HG02938 (cell line): ENCODE data around the gene NODAL.

Experiments
- ATAC-seq: cut with Tn5 transposase; IDR thresholded peaks from one replicate; pipeline ENCODE4 v1.9.1; 2021; ENCODE audit warnings: mild to moderate bottlenecking, moderate library complexity; ENCODE audit not compliant: unreplicated experiment

Gene NODAL

GRCh38 chr10:70465278-70465677 is 23.8 kb upstream of the NODAL start:
- no peak for ATAC-seq

GRCh38 chr10:70462349-70462984 is 21.0 kb upstream of the NODAL start:
- ATAC-seq = no peak

- ATAC-seq = no peak
These were observed 20.2 kb upstream of the NODAL start for GRCh38 chr10:70461397-70462348.

- no peak for ATAC-seq
These were observed 18.5 kb upstream of the NODAL start for GRCh38 chr10:70459774-70460490.

GRCh38 chr10:70459061-70459773 is 17.7 kb upstream of the NODAL start:
- no peak for ATAC-seq

GRCh38 chr10:70458329-70459060 is 17.0 kb upstream of the NODAL start:
- no peak for ATAC-seq

GRCh38 chr10:70457759-70458305 is 16.4 kb upstream of the NODAL start:
- no peak for ATAC-seq

GRCh38 chr10:70456164-70456563 is 14.7 kb upstream of the NODAL start:
- no peak for ATAC-seq

DNA sequence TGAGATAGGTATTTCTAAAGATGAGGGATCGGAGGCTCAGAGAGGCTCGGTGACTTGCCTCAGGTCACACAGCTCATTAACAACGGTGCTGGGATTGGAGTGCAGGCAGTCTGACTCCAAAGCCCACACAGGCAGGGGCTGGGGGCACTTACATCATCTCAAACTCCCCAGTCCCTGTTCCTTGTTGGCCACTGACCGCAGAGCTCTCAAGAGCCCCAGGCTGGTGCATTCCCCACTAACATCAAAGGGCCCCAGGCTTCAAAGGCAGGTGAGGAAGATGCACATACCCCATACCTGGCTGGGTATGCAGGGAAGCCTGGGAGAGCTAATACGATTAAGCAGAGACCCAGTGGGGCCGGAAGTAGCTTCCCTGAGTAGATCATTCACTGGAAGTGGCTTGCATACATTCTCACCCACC is 13.7 kb upstream of the NODAL start:
- ATAC-seq = no peak

DNA sequence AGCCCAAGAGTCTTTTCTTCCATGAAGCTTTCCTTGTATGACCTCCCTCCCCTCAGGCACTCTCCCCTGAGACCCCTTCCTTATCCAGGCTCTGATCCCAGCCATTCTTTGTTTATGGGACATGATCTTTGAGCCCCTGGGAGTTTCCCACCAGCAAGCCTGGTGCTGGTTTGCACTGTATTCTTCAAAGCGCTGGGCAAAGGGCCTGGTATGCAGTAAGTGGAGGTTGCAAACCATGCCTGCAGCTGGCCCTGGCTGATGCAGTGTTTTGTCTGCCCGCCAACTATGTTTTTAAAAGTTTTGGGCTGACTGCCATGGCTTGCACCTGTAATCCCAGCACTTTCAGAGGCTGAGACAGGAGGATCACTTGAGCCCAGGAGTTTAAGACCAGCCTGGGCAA is 6.8 kb upstream of the NODAL start:
- ATAC-seq = no peak

GRCh38 chr10:70445718-70446657 is 4.5 kb upstream of the NODAL start:
- ATAC-seq = no peak

- no peak for ATAC-seq
These were observed 3.3 kb upstream of the NODAL start for GRCh38 chr10:70444744-70445143.

- no peak for ATAC-seq
These were observed 979 bp upstream of the NODAL start for GRCh38 chr10:70442332-70442988.

DNA sequence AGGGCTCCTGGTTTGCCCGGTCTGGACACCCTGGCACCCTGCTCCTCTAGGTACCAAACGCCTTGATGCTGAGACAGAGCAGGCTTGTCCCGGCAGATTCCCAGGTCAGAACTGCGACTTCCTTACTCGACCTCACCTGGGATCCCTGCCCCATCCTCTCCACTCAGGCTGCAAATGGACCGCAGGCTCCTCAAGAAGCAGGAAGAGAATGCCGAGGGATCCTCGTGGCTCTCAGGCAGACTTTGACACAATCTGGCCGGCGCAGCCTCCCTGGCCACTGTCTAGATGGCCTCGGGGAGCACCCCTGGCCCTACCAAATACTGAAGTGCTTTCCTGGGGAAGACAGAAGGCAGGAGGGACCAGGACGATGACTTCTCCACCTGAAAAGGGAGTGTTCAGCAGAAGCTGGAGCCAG is 421 bp upstream of the NODAL start:
- ATAC-seq = no peak

- ATAC-seq = no peak
These were observed 953 bp downstream of the NODAL start for GRCh38 chr10:70440296-70441160.

DNA sequence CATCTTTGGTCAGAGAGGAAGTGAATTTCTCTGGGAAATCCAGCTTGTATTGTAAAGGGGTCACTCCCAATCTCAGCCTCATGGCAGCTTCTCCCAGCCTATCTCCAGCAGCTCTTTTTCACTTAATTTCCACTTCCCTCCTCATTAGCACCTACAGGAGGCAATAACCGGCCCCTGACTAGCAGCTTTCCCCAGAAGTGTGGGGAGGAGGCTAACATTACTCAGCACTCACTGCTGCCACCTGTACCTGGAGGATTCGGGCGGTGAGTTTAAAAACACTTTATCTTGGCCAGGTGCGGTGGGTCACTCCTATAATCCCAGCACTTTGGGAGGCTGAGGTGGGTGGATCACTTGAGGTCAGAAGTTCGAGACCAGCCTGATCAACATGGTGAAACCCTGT is 3.8 kb downstream of the NODAL start:
- ATAC-seq = no peak
